B cell (primary cell): ENCODE measurements around the gene PPOX. TPM values are rescaled to one million over a fixed set of nuclear protein-coding genes. Genes with fewer than 3 reads are reported as not detected.

Experiments
- ATAC-seq: fragments of 200-7000 bp; cut with Tn5 transposase; one replicate; pipeline ENCODE4 v1.10.0; 2021; ENCODE audit warnings: low read depth, mild to moderate bottlenecking, moderate number of reproducible peaks, moderate library complexity
- CTCF ChIA-PET: fragments of 350-600 bp; sonication (Branson Sonifier 250); formaldehyde crosslinking; loops from one replicate; lab custom pipeline; 2021; ENCODE audit warnings: antibody characterized with exemption, inconsistent platforms; lab: Charles Lee
- POLR2A ChIA-PET: fragments of 350-600 bp; sonication (Branson Sonifier 250); formaldehyde crosslinking; loops from one replicate; lab custom pipeline; 2021; ENCODE audit warnings: antibody characterized with exemption; lab: Charles Lee
- DNase-seq: peaks from one replicate; pipeline ENCODE4 v3.0.0; 2013
- H2AFZ ChIP-seq: 2 replicates; pipeline ENCODE4 v1.6.1; 2012; ENCODE audit warnings: mild to moderate bottlenecking, low read depth, low read length; ENCODE audit not compliant: insufficient read depth, poor library complexity, severe bottlenecking
- H3K27ac ChIP-seq, 2 donors: 1 replicate in 1 of 2; 2 replicates in 1 of 2; pipeline ENCODE4 v1.5.1; 2012 to 2013; ENCODE audit warnings: low read length in 2 of 2, mild to moderate bottlenecking in 2 of 2, moderate library complexity in 1 of 2
- H3K27me3 ChIP-seq, 4 experiments: fragments of 200-600 bp in 1 of 4; sonication (generic) in 1 of 4; replicated peaks in 1 of 4; 1 replicate in 2 of 4; 2 replicates in 2 of 4; pipeline versions ENCODE4 v1.6.1 to v1.7.0; 2013 to 2016; ENCODE audit warnings: low read length in 3 of 4, mild to moderate bottlenecking in 2 of 4, mixed read lengths in 1 of 4, moderate library complexity in 1 of 4; ENCODE audit not compliant: insufficient read depth in 4 of 4, control insufficient read depth in 3 of 4; ENCODE audit errors: control extremely low read depth in 1 of 4
- H3K36me3 ChIP-seq, 2 experiments: replicated peaks in 1 of 2; 1 replicate in 1 of 2; 2 replicates in 1 of 2; pipeline versions ENCODE4 v1.6.1 to v1.7.1; 2013; ENCODE audit warnings: low read length in 1 of 2; ENCODE audit not compliant: insufficient read depth in 2 of 2, control insufficient read depth in 1 of 2; ENCODE audit errors: control extremely low read depth in 1 of 2, extremely low read depth in 1 of 2
- H3K4me1 ChIP-seq, 2 donors: fragments of 200-600 bp in 1 of 2; sonication (generic) in 1 of 2; 1 replicate in 1 of 2; 2 replicates in 1 of 2; pipeline versions ENCODE4 v1.5.1 to v1.6.1; 2013 to 2017; ENCODE audit warnings: low read length in 2 of 2; ENCODE audit not compliant: control insufficient read depth in 2 of 2, insufficient read depth in 2 of 2
- H3K4me2 ChIP-seq: replicated peaks from 2 replicates; pipeline ENCODE3; 2012; ENCODE audit warnings: mild to moderate bottlenecking, low read depth, low read length; ENCODE audit not compliant: poor library complexity, severe bottlenecking
- H3K4me3 ChIP-seq, 5 experiments: fragments of 200-600 bp in 1 of 5; sonication (generic) in 1 of 5; 1 replicate in 3 of 5; 2 replicates in 2 of 5; pipeline versions ENCODE4 v1.5.1 to v1.7.0; 2011 to 2016; ENCODE audit warnings: low read length in 4 of 5, mild to moderate bottlenecking in 4 of 5, low read depth in 2 of 5, control low read depth in 1 of 5, moderate library complexity in 1 of 5; ENCODE audit not compliant: insufficient read depth in 1 of 5; ENCODE audit errors: control extremely low read depth in 1 of 5, extremely low read depth in 1 of 5
- H3K79me2 ChIP-seq: fragments of 200-600 bp; sonication (generic); one replicate; pipeline ENCODE4 v1.6.0; 2016; ENCODE audit warnings: low read length; ENCODE audit not compliant: control insufficient read depth, insufficient read depth
- H3K9ac ChIP-seq: fragments of 200-600 bp; sonication (generic); 2 replicates; pipeline ENCODE4 v1.6.1; 2017; ENCODE audit warnings: mild to moderate bottlenecking, low read length, moderate library complexity
- H3K9me3 ChIP-seq, 3 donors: one replicate each; pipeline versions ENCODE4 v1.6.1 to v1.7.1; 2013; ENCODE audit warnings: low read length in 2 of 3; ENCODE audit not compliant: control insufficient read depth in 2 of 3, insufficient read depth in 1 of 3; ENCODE audit errors: control extremely low read depth in 1 of 3
- H4K20me1 ChIP-seq: 2 replicates; pipeline ENCODE4 v1.6.0; 2012; ENCODE audit warnings: mild to moderate bottlenecking, low read length; ENCODE audit not compliant: insufficient read depth, control insufficient read depth, poor library complexity, severe bottlenecking
- H3K27ac Mint-ChIP-seq: one replicate; pipeline ENCODE4 v1.8.0; 2021; ENCODE audit warnings: mixed read lengths
- H3K27me3 Mint-ChIP-seq: one replicate; pipeline ENCODE4 v1.8.0; 2021; ENCODE audit warnings: mixed read lengths
- H3K4me1 Mint-ChIP-seq: one replicate; pipeline ENCODE4 v1.8.0; 2021; ENCODE audit warnings: mixed read lengths
- H3K4me3 Mint-ChIP-seq: one replicate; pipeline ENCODE4 v1.8.0; 2021; ENCODE audit warnings: mixed read lengths
- H3K9me3 Mint-ChIP-seq: one replicate; pipeline ENCODE4 v1.8.0; 2022; ENCODE audit warnings: mixed read lengths; ENCODE audit not compliant: insufficient read depth
- CTCF ChIP-seq: fragments of 200-600 bp; IDR thresholded peaks from one replicate; pipeline ENCODE4 v1.8.0; 2022; ENCODE audit warnings: antibody characterized with exemption, mild to moderate bottlenecking
- EZH2 ChIP-seq: IDR thresholded peaks from 2 replicates; pipeline ENCODE4 v1.6.1; 2012; ENCODE audit warnings: borderline replicate concordance, low read depth, mild to moderate bottlenecking, moderate library complexity, low read length; ENCODE audit not compliant: insufficient read depth, poor library complexity, severe bottlenecking
- WGBS: methylation state at CpG from one replicate; pipeline ENCODE4 v1.1.5; 2013; ENCODE audit warnings: missing lambda C conversion rate; ENCODE audit not compliant: insufficient coverage; 5-methylcytosine and 5-hydroxymethylcytosine counted together
- intact Hi-C: fragments of 100-400 bp; cut with micrococcal nuclease; formaldehyde crosslinking; loops from one replicate; pipeline ENCODE4 v1.10.0; 2022
- polyA plus RNA-seq: library from polyadenylated mRNA; depleted of rRNA; stranded (reverse); fragments of >200 nt; gene quantifications from 2 replicates; pipeline ENCODE4 v1.2.3, GENCODE V29; 2012
- total RNA-seq, 2 donors: library from RNA; stranded (reverse); fragments of 120-200 nt in 1 of 2; gene quantifications; 1 replicate in 1 of 2; 2 replicates in 1 of 2; pipeline versions ENCODE4 v1.2.3 to v1.2.4, GENCODE V29; 2013 to 2022

Gene PPOX
- total and polyA plus RNA-seq, 2 donors (not counting 1 experiment from before 2014, with no cell fraction given): 65.6 to 82.3 TPM

GRCh38 chr1:161131523-161132409, 34.5 kb upstream of the PPOX start:
- ChIA-PET CTCF (interaction anchor here (0.8 to 10.0 kb wide), 9 partner anchors 14 to 141 kb away, joined by 3 to 82 read pairs (median 4); partner anchors contain the start of genes ARHGAP30, NIT1, PFDN2 and PPOX), POLR2A (interaction anchor here (0.5 to 2.3 kb wide), 7 partner anchors 14 to 113 kb away, joined by 3 to 12 read pairs (median 5); partner anchors contain the start of genes ARHGAP30, NIT1, PFDN2 and UFC1)
- peak overlapping the region; percentile 89 for H2AFZ ChIP-seq
- TF ChIP-seq CTCF (no peak), EZH2 (no peak)
- peak overlapping the region; percentile 82 for H3K9ac ChIP-seq
- DNase-seq (no peak), ATAC-seq (no peak)
- no peaks in the 10 kb centered on the region for H3K9me3 ChIP-seq
- peak overlapping the region; percentile 56 to 100 (median 86) for H3K4me3 ChIP-seq
- under 1% methylated on average over 19 of the region's 22 CpGs for WGBS
- peak overlapping the region; percentile 98 for H3K4me2 ChIP-seq
- H4K20me1 ChIP-seq: no peaks in the 10 kb centered on the region
- Mint-ChIP-seq H3K4me3 (no peak overlapping the region), H3K9me3 (no peaks in the 10 kb centered on the region), H3K27me3 (no peaks in the 10 kb centered on the region), H3K27ac (no peak overlapping the region), H3K4me1 (peaks cover 43% of the 10 kb centered on the region)
- intact Hi-C loops: loop anchor here (1.0 to 10.0 kb wide), 11 partner anchors 13 to 417 kb away; partner anchors contain the start of genes ARHGAP30, CD48, KLHDC9 and NDUFS2
- peaks cover 59% of the 10 kb centered on the region for H3K79me2 ChIP-seq
- no peaks in the 10 kb centered on the region for H3K27me3 ChIP-seq
- H3K27ac ChIP-seq: peak overlapping the region; percentile 83 to 89
- H3K4me1 ChIP-seq: peaks cover 18 to 27% of the 10 kb centered on the region in 2 donors
- H3K36me3 ChIP-seq: peaks cover 2 to 32% of the 10 kb centered on the region in 2 experiments
